Duodenal mucosa (tissue), 2 donors: ENCODE data around the gene PFN3.

Experiments used
- H3K27ac ChIP-seq: one replicate; pipeline ENCODE4 v1.7.0; 2013; ENCODE audit warnings: low read depth, low read length
- H3K27me3 ChIP-seq, 2 donors: one replicate each; pipeline ENCODE4 v1.7.0; 2013; ENCODE audit warnings: low read length in 2 of 2, control low read depth in 1 of 2; ENCODE audit not compliant: insufficient read depth in 2 of 2, control insufficient read depth in 1 of 2
- H3K36me3 ChIP-seq, 2 donors: one replicate each; pipeline ENCODE4 v1.7.0; 2013; ENCODE audit warnings: low read length in 2 of 2, control low read depth in 1 of 2; ENCODE audit not compliant: insufficient read depth in 2 of 2, control insufficient read depth in 1 of 2
- H3K4me1 ChIP-seq, 2 donors: one replicate each; pipeline ENCODE4 v1.7.0; 2013; ENCODE audit warnings: low read length in 2 of 2, control low read depth in 1 of 2; ENCODE audit not compliant: insufficient read depth in 2 of 2, control insufficient read depth in 1 of 2
- H3K4me3 ChIP-seq, 2 donors: one replicate each; pipeline ENCODE4 v1.7.0; 2013; ENCODE audit warnings: low read length in 2 of 2, low read depth in 1 of 2
- H3K9ac ChIP-seq, 2 donors: one replicate each; pipeline ENCODE4 v1.7.0; 2013; ENCODE audit warnings: low read length in 2 of 2, low read depth in 1 of 2
- H3K9me3 ChIP-seq, 2 donors: one replicate each; pipeline ENCODE4 v1.7.0; 2013; ENCODE audit warnings: low read length in 2 of 2, control low read depth in 1 of 2; ENCODE audit not compliant: control insufficient read depth in 1 of 2

Gene PFN3

DNA sequence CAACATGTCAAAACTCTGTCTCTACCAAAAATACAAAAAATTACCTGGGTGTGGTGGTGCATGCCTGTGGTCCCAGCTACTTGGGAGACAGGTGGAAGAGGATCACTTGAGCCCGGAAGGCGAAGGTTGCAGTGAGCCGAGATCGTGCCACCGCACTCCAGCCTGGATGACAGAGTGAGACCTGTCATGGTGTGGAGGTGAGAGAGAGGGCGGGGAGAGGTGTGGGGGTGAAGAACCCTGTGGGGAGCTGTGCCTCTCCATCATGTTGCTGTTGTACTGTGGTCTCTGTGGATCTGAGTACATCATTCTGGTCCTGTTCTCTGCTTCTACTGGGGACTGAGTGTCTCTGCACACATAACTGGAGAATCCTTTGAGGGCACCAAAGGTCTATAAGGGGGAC is 27.6 kb downstream of the PFN3 start:
- Histone ChIP-seq H3K27ac (no peak overlapping the region), H3K9ac (no peak overlapping the region), H3K36me3 (peaks cover 0 to 11% of the 10 kb centered on the region in 2 donors), H3K9me3 (no peaks in the 10 kb centered on the region), H3K4me3 (no peak overlapping the region), H3K4me1 (peaks cover 38 to 39% of the 10 kb centered on the region in 2 donors), H3K27me3 (no peaks in the 10 kb centered on the region)

DNA sequence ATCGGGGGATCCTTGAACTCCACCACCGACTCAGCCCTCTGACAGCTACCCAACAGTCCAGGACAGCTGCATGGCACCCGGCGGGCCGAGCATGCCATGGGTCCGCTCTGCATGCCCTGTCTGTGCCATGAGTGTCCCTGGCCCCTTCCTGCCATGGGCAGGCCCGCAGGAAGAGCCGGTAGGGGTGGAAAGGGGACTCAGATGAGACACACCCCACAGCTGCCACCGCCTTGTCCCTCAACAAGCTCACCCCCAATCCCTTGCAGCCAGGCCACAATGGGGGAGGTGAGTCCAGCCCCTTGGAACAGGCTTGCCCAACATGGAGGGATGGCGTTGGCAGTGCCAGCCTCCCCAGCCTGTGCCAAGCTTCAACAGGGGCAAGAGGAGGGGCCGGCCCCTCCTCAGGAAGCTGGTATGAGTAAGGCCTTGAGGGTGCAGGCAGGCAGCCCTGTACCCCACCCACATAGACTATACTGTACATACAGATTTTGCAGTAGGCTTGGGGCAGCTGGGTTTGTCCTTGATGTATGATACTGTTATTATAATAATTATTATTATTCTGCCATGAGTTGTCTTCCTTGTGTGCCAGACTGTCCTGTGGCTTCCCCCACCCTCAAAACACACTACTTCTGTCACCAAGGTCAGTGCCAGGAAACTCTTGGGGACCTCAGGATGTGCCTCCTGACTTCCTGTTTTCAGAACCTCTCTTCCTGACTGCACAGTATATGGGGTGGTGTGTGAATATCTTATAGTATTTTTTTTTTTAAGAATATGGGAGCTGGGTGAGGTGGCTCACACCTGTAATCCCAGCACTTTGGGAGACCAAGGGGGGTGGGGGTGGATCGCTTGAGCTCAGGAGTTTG is 28.2 kb downstream of the PFN3 start:
- H3K9ac ChIP-seq: no peak overlapping the region
- H3K4me1 ChIP-seq: peaks cover 38 to 45% of the 10 kb centered on the region in 2 donors
- H3K9me3 ChIP-seq: no peaks in the 10 kb centered on the region
- no peak overlapping the region for H3K27ac ChIP-seq
- no peak overlapping the region for H3K4me3 ChIP-seq
- no peaks in the 10 kb centered on the region for H3K27me3 ChIP-seq
- H3K36me3 ChIP-seq: peaks cover 0 to 11% of the 10 kb centered on the region in 2 donors

GRCh38 chr5:177371120-177372033 is 29.1 kb downstream of the PFN3 start:
- Histone ChIP-seq H3K4me1 (peaks cover 42 to 48% of the 10 kb centered on the region in 2 donors), H3K9me3 (no peaks in the 10 kb centered on the region), H3K4me3 (peak overlapping the region; percentile 71 to 72), H3K27ac (peak overlapping the region; percentile 54), H3K27me3 (no peaks in the 10 kb centered on the region), H3K36me3 (peaks cover 0 to 11% of the 10 kb centered on the region in 2 donors), H3K9ac (peak overlapping the region; percentile 66 to 79)

GRCh38 chr5:177370488-177371119 is 29.9 kb downstream of the PFN3 start:
- no peaks in the 10 kb centered on the region for H3K9me3 ChIP-seq
- no peak overlapping the region for H3K27ac ChIP-seq
- H3K36me3 ChIP-seq: peaks cover 0 to 11% of the 10 kb centered on the region in 2 donors
- H3K9ac ChIP-seq: peak overlapping the region; percentile 1 to 79
- H3K4me1 ChIP-seq: peaks cover 46 to 54% of the 10 kb centered on the region in 2 donors
- no peaks in the 10 kb centered on the region for H3K27me3 ChIP-seq
- H3K4me3 ChIP-seq: peak overlapping the region; percentile 19 to 71

- peak overlapping the region; percentile 1 to 37 for H3K9ac ChIP-seq
- H3K4me3 ChIP-seq: no peak overlapping the region
- no peaks in the 10 kb centered on the region for H3K9me3 ChIP-seq
- H3K36me3 ChIP-seq: peaks cover 0 to 11% of the 10 kb centered on the region in 2 donors
- peaks cover 48 to 54% of the 10 kb centered on the region in 2 donors for H3K4me1 ChIP-seq
- H3K27ac ChIP-seq: no peak overlapping the region
- H3K27me3 ChIP-seq: no peaks in the 10 kb centered on the region
Observed at GRCh38 chr5:177369645-177370440, 30.6 kb downstream of the PFN3 start.

DNA sequence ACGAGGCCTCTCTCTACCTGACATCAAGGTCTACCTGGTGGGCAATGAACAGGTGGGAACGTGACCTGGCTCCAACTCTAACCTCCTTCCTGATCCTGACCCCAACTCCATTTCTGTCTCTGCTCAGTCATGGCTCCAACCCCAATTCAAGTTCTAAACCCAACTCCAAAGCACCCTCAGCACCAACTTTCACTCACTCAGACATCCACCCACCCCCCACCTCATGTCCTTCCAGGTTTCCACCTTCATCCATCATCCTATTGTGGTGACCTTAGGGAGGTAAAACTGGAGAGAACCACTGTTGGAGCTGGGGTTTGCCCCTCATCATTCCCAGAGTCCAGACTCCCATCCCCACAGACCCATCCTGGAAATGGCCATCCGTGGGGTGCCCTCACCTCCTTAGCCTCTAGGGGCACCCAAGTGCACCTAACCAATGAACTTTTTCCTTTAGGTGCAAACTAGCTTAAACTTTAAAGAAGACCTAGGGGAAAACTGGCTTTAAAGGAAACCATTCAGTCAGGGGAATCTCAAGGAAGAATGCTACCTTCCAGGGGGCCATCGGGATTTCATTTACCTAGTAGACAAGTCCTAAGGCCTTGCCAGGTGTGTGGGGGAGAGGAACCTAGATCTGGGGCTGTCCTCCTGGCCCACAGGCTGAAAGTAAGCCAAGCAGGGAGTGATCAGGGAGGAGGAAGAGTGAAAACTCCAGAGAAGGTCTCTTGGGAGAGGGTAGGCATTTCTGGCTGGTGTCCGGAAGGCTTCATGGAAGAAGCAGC is 31.4 kb downstream of the PFN3 start:
- Histone ChIP-seq H3K27ac (no peak overlapping the region), H3K9ac (peak overlapping the region; percentile 22 to 37), H3K27me3 (no peaks in the 10 kb centered on the region), H3K9me3 (no peaks in the 10 kb centered on the region), H3K4me3 (peak overlapping the region; percentile 35 to 70), H3K4me1 (peaks cover 56 to 62% of the 10 kb centered on the region in 2 donors), H3K36me3 (peaks cover 0 to 11% of the 10 kb centered on the region in 2 donors)

DNA sequence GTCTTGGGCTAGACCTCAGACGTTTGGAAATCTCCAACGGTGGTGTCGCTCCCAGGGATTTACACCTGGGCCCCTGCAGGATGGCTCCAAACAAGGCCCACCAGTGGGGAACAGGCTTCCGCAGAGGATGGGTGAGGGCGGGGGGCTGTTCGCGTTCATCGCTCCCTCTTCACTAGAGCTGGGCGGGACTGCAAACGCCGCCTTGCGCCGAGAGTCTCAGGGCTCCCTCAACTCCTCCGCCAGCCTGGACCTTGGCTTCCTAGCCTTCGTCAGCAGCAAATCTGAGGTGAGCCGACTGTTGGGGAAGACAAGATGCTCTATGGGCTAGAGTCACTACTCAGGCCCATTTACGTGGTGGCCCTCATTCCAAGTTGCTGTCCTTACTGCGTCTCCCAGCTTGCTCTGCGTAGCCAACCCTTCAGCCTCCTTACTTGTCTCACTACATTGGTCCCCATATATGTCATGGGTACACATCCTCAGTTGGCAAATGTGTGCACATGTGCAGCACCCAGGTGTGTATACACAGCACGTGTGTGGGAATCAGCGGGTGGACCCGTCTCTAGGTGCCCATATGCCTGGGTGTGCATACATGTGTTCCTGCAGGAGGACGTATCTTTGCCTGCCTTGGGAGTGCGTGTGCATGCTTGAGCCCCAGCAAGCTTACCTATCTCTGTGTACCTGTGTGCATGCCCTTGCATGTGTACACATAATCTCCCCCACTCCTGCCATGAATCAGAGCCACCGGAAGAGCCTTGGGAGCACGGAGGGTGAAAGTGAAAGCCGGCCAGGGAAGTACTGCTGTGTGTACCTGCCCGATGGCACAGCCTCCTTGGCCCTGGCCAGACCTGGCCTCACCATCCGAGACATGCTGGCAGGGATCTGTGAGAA is 32.2 kb downstream of the PFN3 start:
- no peaks in the 10 kb centered on the region for H3K9me3 ChIP-seq
- peaks cover 0 to 11% of the 10 kb centered on the region in 2 donors for H3K36me3 ChIP-seq
- H3K9ac ChIP-seq: peak overlapping the region in 1 of 2 donors; percentile 22
- H3K4me3 ChIP-seq: peak overlapping the region; percentile 70 to 74
- H3K27ac ChIP-seq: no peak overlapping the region
- H3K4me1 ChIP-seq: peaks cover 63 to 70% of the 10 kb centered on the region in 2 donors
- H3K27me3 ChIP-seq: no peaks in the 10 kb centered on the region

- Histone ChIP-seq H3K9ac (peak overlapping the region in 1 of 2 donors; percentile 71), H3K27me3 (no peaks in the 10 kb centered on the region), H3K9me3 (no peaks in the 10 kb centered on the region), H3K4me1 (peaks cover 67 to 76% of the 10 kb centered on the region in 2 donors), H3K36me3 (peaks cover 0 to 7% of the 10 kb centered on the region in 2 donors), H3K4me3 (peak overlapping the region; percentile 70 to 74), H3K27ac (no peak overlapping the region)
Observed at GRCh38 chr5:177367323-177367848, 33.1 kb downstream of the PFN3 start.
